ENCODE results near the gene ANAPC10.

DNA sequence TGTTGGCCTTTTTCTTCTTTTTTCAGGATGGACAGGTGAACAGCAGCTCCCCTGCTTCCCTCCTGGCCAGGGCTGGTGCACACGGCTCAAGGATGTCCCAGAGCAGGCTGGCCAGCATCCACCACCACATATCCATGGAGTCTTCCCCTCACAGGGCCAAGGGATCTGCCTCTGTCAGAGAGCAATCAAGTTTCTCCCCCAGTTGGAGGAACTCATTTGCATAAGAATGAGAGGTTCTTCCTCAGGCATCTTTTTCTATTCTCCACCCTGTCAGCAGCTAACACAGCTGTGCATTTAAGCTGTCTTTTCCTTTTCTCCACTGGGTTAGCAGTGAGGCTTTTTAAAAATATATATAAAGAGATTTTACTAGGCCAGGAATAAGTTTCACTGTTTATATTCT lies 143.8 kb downstream of the ANAPC10 start:
- TF ChIP-seq POLR2A (IDR thresholded peaks at IDR 0.05; ENCODE audit: low read depth, low read length) (no peak), TAF1 (IDR thresholded peaks at IDR 0.05; ENCODE audit: borderline replicate concordance, low read depth, low read length) (no peak)
